HG02884 (cell line): ENCODE measurements around the gene CAMSAP1.

Experiments
- ATAC-seq: cut with Tn5 transposase; IDR thresholded peaks from one replicate; pipeline ENCODE4 v1.9.1; 2021; ENCODE audit warnings: mild to moderate bottlenecking, moderate library complexity; ENCODE audit not compliant: unreplicated experiment

Gene CAMSAP1

DNA sequence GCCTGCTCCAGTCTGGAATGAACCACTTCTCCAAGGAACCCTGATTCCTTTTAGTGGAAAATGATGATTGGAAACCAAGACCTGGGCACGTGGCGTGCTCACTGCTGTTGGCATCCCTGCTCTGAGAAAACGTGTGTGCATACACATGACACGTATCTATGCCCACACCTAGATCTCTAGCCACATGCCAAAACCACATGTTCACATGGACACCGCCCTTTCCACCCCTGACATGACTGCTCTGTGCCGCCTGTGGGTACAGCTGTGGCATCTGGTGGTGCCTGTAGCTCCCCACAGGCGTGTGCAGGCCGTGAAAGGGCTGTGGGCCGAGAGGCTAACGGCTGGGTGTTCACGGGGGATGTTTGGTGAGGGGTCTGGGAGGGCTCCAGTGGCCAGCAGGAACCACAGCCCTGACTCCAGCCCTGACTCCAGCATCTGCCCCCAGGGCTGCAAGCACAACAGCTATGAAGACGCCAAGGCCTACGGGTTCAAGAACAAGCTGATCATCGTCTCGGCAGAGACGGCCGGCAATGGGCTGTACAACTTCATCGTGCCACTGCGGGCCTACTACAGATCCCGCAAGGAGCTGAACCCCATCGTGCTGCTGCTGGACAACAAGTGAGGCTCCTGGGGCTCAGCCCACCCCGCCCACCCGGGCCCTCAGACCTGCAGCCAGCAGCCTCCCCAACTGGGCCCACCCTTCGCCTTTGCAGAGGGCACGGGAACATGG lies 130.3 kb downstream of the CAMSAP1 start:
- no peak for ATAC-seq

GRCh38 chr9:135775911-135776310 lies 131.4 kb downstream of the CAMSAP1 start:
- no peak for ATAC-seq

GRCh38 chr9:135774794-135775525 lies 132.4 kb downstream of the CAMSAP1 start:
- ATAC-seq: no peak

DNA sequence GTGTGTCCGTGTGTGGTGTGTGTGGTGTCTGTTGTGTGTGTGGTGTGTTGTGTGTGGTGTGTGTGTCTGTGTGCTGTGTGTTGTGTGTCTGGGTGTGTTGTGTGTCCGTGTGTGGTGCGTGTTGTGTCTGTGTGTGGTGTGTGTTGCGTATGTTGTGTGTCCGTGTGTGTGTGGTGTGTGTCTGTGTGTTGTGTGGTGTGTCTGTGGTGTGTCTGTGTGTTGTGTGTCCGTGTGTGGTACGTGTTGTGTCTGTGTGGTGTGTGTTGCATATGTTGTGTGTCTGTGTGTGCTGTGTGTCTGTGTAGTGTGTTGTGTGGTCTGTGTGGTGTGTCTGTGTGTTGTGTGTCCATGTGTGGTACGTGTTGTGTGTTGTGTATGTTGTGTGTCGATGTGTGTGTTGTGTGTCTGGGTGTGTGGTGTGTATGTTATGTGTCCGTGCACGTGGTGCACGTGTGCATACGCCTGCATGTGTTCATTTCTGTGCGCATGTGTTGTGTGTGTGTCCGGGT lies 133.1 kb downstream of the CAMSAP1 start:
- no peak for ATAC-seq

DNA sequence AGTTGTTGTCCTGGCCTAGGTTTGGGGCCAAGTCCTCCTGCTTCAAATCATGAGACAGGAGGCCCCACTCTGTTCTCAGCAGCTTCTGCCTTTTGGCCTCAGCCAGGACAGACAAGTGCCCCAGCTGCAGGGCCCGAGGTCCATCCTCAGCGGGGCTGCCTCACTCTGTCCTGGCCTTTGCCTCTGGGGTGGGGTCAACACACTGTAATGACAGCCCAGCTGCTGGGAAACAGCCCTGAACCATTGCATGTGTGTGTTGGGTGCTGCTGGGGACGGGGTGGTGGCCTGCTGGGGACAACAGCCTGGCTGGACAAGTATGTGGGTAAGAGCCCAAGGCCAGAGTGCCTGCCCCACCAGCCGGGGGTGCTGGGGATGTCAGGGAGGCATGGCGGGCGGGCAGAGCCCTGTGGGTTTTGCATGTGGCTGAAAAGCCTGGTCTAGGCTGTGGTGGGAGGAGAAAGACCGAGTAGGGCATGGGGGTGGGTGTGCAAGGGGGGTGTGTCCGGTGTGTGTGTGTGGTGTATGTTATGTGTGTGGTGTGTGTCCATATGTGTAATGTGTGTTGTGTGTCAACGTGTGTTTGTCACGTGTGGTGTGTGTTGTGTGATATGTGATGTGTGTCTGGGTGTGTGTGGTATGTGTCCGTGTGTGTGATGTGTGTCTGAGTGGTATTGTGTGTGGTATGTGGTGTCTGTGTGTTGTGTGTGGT lies 133.7 kb downstream of the CAMSAP1 start:
- ATAC-seq: no peak

- no peak for ATAC-seq
These were observed 134.4 kb downstream of the CAMSAP1 start for GRCh38 chr9:135772702-135773493.

DNA sequence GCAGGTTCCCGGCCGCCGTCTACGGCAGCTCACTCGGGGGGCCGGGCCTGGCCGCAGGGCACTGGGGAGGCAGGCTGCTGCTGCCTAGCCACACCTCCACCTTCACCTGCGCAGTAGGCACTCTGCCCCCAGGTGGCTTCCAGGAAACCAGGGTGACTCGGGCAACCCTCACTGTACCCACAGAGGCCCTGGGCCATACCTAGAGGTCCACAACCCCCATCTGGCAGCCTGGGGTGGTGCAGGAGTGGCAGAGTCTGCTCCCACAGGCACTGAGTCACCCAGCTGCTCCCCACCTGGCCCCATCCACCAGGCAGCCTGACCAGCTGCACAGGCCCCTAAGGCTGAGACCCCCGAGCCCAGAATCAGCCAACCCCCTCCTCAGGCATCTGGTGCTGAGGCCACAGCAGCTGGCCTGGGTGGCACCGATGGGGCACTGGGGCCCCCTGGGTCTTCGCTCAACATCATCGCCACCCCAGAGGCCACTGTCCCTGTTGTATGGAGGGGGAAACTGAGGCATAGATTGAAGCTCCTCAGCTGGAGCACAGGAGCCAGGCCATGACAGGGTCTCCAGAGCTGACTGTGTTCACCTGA lies 135.2 kb downstream of the CAMSAP1 start:
- no peak for ATAC-seq

GRCh38 chr9:135771401-135772051 lies 135.8 kb downstream of the CAMSAP1 start:
- no peak for ATAC-seq

GRCh38 chr9:135770771-135771170 lies 136.6 kb downstream of the CAMSAP1 start:
- no peak for ATAC-seq

DNA sequence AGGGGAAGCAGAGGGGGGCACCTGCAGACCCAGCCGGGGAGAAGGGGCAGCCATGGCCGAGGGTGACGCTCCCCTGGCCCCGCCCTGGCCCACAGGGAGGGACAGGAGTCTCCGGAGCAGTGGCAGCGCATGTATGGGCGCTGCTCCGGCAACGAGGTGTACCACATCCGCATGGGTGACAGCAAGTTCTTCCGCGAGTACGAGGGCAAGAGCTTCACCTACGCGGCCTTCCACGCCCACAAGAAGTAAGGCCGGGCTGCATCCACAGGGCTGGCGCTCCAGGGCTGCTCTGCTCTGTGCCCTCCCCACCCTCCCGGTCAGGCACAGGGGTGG lies 137.2 kb downstream of the CAMSAP1 start:
- ATAC-seq: no peak

DNA sequence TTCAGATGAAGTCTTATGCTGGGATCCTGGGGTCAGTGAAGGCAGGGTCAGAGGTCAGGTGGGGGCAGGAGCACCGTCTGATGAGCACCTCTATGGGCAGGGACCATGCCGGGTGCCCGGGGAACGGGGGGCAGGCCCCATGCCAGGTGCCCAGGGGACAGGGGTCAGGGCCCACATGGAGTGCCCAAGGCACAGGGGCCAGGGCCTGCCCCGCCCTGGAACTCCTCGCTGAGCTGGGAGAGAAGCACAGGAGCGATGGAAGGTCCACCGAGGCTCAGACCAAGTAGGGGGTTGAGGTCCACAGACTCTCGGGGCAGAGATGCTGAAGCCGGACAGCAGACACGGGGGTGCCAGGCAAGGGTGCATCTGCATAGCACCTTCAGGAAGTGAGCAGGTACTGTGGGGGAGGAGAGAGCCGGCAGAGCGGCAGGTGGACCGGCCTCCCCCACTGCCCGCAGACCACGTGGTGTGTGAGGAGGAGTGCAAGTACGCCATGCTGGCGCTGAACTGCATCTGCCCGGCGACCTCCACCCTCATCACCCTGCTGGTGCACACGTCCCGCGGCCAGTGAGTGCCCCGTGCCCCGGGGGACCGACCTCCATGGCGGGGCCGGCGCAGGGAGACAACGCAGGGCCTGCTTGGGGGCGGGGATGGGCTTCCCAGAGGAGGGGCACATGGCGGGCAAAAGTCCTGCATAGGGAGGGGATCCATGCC lies 137.7 kb downstream of the CAMSAP1 start:
- ATAC-seq: no peak

GRCh38 chr9:135768516-135769218 lies 138.7 kb downstream of the CAMSAP1 start:
- no peak for ATAC-seq

- no peak for ATAC-seq
These were observed 140.6 kb downstream of the CAMSAP1 start for GRCh38 chr9:135766707-135767106.

- ATAC-seq: no peak
These were observed 141.1 kb downstream of the CAMSAP1 start for GRCh38 chr9:135766251-135766650.

DNA sequence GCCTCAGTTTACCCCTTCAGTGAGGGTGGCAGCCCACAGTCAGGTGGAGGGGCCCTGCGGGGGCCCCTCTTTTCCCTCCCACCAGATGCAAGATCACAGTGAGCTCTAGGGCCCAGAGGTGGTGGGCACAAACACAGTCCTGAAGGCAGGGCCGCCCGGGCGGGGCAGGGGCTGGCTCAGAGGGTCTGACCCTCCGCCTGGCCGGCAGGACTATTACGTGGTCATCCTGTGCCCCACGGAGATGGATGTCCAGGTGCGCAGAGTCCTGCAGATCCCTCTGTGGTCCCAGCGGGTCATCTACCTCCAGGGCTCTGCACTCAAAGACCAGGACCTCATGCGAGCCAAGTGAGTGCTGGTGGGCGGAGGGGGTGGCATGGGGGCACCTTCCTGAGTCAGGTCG lies 141.9 kb downstream of the CAMSAP1 start:
- ATAC-seq: no peak

- no peak for ATAC-seq
These were observed 142.6 kb downstream of the CAMSAP1 start for GRCh38 chr9:135764731-135765130.

DNA sequence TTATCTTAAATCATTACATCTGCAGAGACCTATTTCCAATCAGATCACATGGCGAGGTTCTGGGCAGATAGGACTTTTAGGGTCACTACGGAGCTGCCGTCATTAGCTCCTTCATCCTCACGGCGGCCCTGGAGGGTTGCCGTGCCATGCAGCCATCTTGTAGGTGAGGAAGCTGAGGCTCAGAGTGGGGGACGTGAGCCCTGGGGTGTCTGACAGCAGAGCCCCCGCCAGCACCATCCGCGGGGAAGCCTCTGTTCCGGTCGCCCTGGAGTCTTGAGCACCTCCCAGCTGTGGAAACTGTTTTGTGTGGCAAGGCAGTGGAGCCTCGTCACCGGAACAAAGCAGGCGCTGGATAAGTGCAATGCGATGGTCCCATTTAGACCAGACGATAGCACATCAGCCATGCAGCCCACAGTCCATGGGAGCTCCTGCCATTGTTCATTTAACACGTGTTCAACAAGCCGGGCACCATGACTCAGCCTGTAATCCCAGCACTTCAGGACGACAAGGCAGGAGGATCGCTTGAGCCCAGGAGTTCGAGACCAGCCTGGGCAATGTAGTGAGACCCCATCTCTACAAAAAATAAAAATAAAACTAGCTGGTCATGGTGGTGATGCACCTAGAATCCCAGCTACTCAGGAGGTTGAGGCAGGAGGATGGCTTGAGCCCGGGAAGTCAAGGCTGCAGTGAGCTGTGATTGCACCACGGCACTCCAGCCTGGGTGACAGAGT lies 143.5 kb downstream of the CAMSAP1 start:
- ATAC-seq: no peak

DNA sequence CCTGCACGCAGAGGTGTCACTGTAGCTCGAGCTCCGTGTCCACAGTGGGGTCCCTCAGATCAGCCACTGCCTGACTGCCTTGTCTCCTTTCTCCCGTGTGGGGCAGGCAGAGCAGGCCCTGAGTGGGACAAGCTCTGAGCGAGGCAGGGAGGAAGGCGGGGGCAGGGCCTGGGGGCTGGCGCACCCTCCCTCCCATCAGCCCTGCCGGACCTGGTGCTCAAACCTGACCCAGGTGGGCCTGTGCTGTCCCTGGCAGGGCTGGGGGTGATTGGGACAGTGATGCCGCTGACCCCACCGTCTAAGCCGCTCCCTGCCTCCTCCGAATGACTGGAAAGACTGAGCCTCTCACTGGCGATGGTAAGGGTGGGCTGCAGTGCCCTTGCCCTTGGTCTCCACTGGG lies 144.4 kb downstream of the CAMSAP1 start:
- no peak for ATAC-seq
